ENCODE results near the gene OR10D3.
"Not testable (repeated sequence)": the region's sequence is repeated elsewhere in the genome, so short reads cannot be mapped to it uniquely, and the experiment has no call there.

OR10D3 gene

DNA sequence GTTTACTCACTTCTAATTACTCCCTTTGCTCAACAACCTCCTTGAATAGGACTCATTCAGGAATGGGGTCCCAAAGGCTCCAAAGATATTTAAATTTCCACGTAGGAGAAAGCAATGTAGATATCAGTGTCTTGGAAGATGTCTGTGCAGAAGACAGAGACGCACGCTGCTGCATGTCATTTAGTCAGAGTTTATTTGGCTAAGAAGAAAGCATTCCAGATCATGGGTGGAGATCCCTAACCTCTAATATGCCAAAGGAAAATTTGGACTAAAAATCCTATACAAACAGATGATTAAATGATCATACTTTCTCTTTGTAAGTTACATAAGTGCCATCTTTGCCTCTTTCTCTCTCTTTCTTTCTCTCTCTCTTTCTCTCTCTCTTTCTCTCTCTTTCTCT lies at the start of gene OR10D3:
Gene OR10D3 (plus strand): TSS at position 278 of the 400 bp plus-strand sequence. CDS start 1,925 bp downstream, outside the sequence.
- DNase-seq, result no peak

DNA sequence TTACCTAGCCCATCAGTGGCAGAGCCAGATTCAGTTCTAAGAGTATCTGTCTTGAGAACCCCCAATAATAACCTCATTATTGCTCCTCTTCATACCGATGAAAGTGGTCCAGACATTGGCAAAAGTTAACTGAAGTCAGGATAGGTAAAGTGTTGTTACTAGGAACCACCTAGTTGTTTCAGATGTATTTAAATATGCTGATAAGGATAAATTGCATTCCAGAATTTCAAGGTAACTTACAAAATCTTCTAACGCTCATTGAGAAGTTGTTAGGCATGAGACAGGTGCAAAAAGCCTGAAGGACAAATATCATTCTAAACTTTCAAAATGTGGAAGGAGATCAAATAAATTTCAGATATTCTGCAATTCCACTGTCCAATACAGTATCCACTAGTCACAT lies 40.1 kb upstream of the OR10D3 start:
- DNase-seq, result no peak

DNA sequence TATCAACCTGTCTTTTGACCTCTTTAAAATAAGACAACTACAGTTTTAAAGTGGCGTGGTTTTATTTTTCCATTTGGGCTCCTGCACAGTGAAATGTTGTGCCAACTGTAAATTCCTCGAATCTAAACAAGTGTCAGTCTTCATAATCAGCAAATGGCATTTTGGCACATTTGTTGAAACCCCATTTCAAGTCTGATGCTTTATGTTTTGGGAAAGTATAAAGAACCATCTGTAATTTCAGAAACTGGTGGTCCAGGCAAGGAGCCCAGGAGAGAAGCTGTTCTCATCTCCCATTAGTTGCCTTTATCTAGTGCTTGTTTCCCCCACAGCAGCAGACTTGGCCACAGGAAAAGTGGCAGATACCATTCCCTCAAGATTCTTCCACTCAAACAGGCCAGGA lies 35.2 kb upstream of the OR10D3 start:
- no peak for DNase-seq

GRCh38 chr11:124150684-124151083 lies 32.5 kb upstream of the OR10D3 start:
- no peak for DNase-seq

GRCh38 chr11:124152770-124153407 lies 30.3 kb upstream of the OR10D3 start:
- DNase-seq, result no peak

- DNase-seq, result no peak
These were observed 29.3 kb upstream of the OR10D3 start for GRCh38 chr11:124153821-124154220.

DNA sequence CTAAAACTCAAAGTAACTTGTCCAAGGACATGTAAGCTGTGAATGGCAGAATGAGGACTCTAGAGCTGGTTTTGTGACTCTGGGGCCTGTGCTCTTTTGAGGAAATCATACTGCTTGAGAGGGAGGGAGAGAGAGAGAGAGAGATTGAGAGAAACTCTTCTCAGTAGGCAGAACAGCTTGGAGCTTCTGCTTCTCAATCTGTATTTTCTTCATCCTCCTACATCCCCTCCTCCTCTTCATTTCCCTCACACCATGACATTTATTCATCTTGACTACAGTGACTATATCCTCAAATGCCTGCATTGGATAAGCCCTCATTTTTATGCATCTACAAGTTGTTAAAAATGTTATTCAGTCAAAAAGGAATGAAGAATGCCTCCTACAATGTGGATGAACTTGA lies 23.7 kb upstream of the OR10D3 start:
- no peak for DNase-seq

DNA sequence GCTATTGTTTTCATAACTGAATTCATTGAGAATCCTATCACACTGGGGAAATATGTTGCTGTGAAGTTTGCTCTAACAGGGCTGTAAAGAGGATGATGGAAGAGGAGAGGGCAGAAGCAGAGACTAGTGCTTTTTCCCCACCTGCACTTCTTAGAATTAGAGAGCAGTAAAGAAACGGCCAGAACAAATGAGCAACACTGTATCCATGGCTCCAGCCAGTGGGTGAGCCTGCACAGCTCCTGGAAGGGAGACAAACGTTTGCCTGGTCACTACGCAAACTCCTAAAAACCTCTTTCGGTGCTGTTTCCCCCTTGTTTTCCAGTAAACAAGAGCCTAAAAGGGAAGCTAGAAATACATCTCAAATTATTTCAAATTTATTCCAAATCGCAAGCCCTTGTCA lies 22.2 kb upstream of the OR10D3 start:
- DNase-seq, result no peak

DNA sequence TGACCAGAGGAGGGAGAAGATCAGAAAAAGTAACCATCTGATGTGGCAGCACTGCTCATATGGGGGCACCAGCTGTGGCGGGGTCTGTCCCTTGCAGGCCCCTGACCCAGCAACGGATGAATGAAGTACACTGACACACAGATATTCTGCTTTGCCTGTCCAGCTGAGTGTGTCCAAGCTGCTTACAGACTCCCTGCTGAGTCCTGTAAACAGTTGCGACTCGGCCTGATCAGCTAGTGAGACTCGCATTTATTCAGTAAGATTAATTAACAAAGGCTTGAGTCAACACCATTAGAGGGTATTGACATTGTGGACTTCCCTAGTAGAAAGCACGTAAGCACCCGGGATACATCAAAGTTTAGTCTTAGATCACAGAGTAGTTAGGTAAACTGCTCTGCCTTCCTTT lies 15.3 kb upstream of the OR10D3 start:
- DNase-seq, result no peak

GRCh38 chr11:124168796-124169195 lies 14.3 kb upstream of the OR10D3 start:
- DNase-seq, result no peak

GRCh38 chr11:124170315-124170714 lies 12.8 kb upstream of the OR10D3 start:
- DNase-seq, result not testable (repeated sequence)

GRCh38 chr11:124170801-124171586 lies 12.2 kb upstream of the OR10D3 start:
- no peak for DNase-seq

DNA sequence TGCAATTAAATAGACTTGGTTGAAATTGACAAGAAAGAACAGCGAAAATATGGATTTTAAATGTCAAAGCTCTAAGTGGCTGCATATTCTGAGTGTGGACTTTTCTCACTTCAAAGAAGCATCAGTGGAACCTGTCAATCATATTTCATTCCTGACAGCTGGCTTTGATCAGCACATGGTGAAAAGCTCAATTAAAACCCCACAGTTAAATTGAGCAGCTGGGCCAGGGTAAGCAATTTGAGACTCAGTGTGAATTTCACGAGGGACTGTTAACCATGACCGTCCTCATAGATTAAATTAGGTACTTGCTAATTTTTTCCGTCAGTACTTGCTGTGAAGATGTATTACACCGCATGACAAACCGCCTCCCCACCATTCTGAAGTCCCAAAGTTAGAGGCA lies 11.0 kb upstream of the OR10D3 start:
- no peak for DNase-seq

DNA sequence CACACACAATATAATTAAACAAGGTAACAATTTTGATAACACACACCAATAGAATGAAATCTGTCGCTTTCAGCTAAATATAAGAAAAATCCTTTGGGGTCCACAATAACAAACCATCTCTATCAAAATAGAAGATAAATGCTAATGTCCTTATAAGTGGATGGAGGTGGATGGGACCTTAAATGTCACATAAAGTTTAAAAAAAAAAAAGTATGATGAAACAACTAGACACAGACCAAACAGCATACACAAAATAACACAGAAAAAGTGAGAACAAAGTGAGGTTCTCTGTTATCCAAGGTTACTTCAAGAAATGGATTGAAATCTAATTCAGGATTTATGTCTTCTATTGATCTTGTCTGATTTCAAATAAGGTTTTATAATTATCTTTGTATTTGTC lies 10.5 kb upstream of the OR10D3 start:
- DNase-seq, result no peak

DNA sequence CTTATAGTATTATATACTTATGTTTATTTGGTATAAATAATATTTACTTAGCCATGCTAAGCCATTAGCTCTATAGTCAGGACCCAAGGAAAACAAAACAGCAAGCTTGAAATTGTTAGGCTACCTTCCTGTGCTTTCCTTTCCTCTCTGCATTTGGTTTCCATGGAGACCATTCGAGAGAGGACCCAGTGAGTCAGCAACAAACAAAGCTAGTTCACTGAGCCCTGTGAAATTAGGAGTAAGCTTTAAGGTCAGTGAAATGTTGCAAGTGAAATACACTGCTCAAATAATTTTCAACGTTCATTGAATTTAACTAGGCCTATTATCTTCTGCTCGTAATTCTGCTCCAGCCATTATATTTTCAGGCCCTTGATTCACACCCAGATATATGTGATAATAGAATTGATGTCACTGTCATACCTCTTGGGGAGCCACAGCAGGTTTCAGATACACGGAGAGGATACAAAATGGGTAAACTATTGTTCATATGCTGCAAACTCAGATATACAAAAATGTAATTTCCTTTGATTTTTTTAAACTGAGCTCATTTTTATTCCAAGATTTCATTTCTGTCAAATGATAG lies 9.1 kb upstream of the OR10D3 start:
- peak; percentile 85 for DNase-seq

DNA sequence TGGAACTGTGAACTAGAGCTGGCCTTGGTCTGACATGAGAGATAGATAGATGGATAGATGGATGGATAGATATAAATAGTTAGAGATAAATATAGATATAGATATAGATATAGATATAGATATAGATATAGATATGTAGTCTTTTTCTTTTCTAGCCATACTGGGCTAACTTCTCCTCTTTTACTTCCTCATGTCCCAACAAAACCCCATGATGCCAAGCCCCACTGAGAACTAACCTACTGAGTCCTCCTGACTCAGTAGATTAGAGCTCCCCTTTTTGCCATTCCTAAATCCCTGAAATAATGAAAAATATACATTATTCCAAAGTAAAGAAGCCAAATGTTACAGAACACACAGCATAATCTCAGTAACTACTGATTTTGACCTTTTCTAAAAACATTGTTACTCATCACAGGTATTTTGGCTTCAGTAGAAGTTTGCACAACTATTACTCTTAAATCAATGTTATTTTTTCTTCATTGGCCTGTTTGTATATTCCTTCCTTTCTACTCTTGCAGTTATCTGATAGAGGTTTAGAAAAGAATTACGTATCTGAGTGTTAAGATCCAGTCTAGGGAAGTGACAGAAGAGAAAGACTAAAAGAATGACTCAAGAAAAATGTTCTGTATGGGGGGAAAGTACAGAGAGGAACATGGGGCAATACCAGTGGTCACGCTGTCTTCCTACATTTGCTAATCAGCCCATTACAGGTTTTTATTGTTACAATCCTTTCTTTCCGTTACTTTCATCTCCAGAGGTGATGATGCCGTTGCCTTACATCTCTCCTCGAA lies 6.0 kb upstream of the OR10D3 start:
- DNase-seq, result no peak

GRCh38 chr11:124179310-124179709 lies 3.8 kb upstream of the OR10D3 start:
- DNase-seq, result no peak

- no peak for DNase-seq
These were observed 7.4 kb downstream of the OR10D3 start for GRCh38 chr11:124190298-124191139.

DNA sequence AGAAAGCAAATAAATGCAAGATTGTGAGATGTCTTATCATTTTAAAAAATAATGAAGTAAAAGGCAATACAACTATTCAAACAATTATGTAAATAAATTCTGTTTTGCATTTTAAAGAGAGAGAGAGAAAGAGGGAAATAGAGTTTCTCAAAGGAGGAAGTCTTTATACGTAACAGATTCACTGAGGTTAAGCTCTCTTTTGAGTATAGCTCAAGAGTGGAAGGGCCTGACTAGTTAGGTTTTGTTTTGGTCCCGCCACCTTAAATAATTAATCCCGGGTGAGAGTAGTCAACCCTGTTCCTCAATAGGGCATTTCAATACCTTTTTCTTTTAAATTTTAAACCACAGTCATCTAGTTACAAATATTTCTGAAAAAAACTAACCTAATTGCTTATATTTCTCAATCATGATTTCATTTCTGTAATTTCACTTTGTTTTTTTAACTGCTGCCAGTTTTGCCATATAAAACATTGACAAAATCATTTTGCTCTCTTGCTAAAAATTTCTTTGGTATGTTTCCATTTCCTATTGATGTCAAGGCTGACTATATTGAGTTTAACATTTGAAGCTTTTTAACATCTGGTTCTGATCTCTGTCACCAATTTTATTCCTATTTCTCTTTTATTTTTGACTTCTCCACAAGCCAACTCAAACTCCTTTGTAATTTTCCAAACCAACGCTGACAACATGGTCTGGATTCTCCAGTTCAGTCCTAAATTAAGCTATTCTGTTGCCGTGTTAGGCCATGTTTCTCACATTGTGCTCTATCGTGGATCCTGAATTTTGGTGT lies 10.3 kb downstream of the OR10D3 start:
- DNase-seq, result no peak

GRCh38 chr11:124194293-124195188 lies 11.4 kb downstream of the OR10D3 start:
- no peak for DNase-seq

All from kidney glomerular epithelial cell (primary cell).